Measurements from ENCODE around the gene KRT34. TPM values are rescaled to one million over a fixed set of nuclear protein-coding genes. Genes with fewer than 3 reads are reported as not detected.

KRT34 gene
- not detected for total RNA-seq

GRCh38 chr17:41381943-41382342 is at the start of gene KRT34:
KRT34 (minus strand) TSS chr17:41382306; CDS start chr17:41382246, 60 bp downstream.

GRCh38 chr17:41424111-41424635 is 42.1 kb upstream of the KRT34 start, which contains the start of gene KRT37:
KRT37 (minus strand) TSS chr17:41424585; CDS start chr17:41424523, 62 bp downstream.

GRCh38 chr17:41396996-41397660 is 15.0 kb upstream of the KRT34 start, which contains the start of gene KRT31:
KRT31 (minus strand) TSS chr17:41397608; CDS start chr17:41397539, 69 bp downstream.

GRCh38 chr17:41369713-41370112 is 12.4 kb downstream of the KRT34 start, which contains the start of gene KRT33B:
KRT33B (minus strand) TSS chr17:41369813; CDS start chr17:41369750, 63 bp downstream.

GRCh38 chr17:41350381-41350878 is 31.7 kb downstream of the KRT34 start, which contains the start of gene KRT33A:
KRT33A (minus strand) TSS chr17:41350828; CDS start chr17:41350767, 61 bp downstream.

Other genes with a start within 250 kb of the KRT34 start
- gene KRTAP4-6, start 241.8 kb downstream of the KRT34 start, total RNA-seq = not detected
- gene KRTAP4-5, start 232.5 kb downstream of the KRT34 start, total RNA-seq = not detected
- gene KRTAP4-4, start 221.6 kb downstream of the KRT34 start, total RNA-seq = not detected
- gene KRTAP4-3, start 214.1 kb downstream of the KRT34 start, total RNA-seq = not detected
- not detected for gene KRTAP4-2, start 204.1 kb downstream of the KRT34 start, total RNA-seq
- gene KRTAP4-1, start 197.4 kb downstream of the KRT34 start, total RNA-seq = not detected
- gene KRTAP9-1, start 192.4 kb downstream of the KRT34 start, total RNA-seq = not detected
- not detected for gene KRTAP9-2, start 155.7 kb downstream of the KRT34 start, total RNA-seq
- gene KRTAP9-3, start 149.9 kb downstream of the KRT34 start, total RNA-seq = not detected
- gene KRTAP9-8, start 144.3 kb downstream of the KRT34 start, total RNA-seq = not detected
- gene KRTAP9-4, start 132.6 kb downstream of the KRT34 start, total RNA-seq = not detected
- not detected for gene KRTAP9-9, start 126.9 kb downstream of the KRT34 start, total RNA-seq
- not detected for gene KRTAP9-6, start 116.9 kb downstream of the KRT34 start, total RNA-seq
- gene KRTAP9-7, start 106.6 kb downstream of the KRT34 start, total RNA-seq = not detected
- gene KRTAP29-1, start 79.5 kb downstream of the KRT34 start, total RNA-seq = not detected
- gene KRTAP16-1, start 73.0 kb downstream of the KRT34 start, total RNA-seq = not detected
- not detected for gene KRTAP17-1, start 66.6 kb downstream of the KRT34 start, total RNA-seq
- 0.12 TPM for gene KRT33A, start 31.5 kb downstream of the KRT34 start, total RNA-seq
- not detected for gene KRT33B, start 12.5 kb downstream of the KRT34 start, total RNA-seq
- gene KRT31, start 15.3 kb upstream of the KRT34 start, total RNA-seq = 0.47 TPM
- gene KRT37, start 42.3 kb upstream of the KRT34 start, total RNA-seq = not detected
- not detected for gene KRT38, start 58.7 kb upstream of the KRT34 start, total RNA-seq
- gene KRT32, start 85.1 kb upstream of the KRT34 start, total RNA-seq = not detected
- gene KRT35, start 98.8 kb upstream of the KRT34 start, total RNA-seq = 0.41 TPM
- not detected for gene KRT36, start 107.6 kb upstream of the KRT34 start, total RNA-seq
- gene KRT13, start 123.3 kb upstream of the KRT34 start, total RNA-seq = 7.4 TPM
- gene KRT15, start 136.6 kb upstream of the KRT34 start, total RNA-seq = 1.1 TPM
- gene KRT19, start 146.0 kb upstream of the KRT34 start, total RNA-seq = 308 TPM
- gene KRT9, start 189.8 kb upstream of the KRT34 start, total RNA-seq = not detected
- gene KRT14, start 204.6 kb upstream of the KRT34 start, total RNA-seq = 0.29 TPM
- not detected for gene KRT16, start 230.5 kb upstream of the KRT34 start, total RNA-seq
- 11.1 TPM for gene KRT17, start 242.3 kb upstream of the KRT34 start, total RNA-seq

Data from metanephros (tissue), 1 donor.